ENCODE measurements around the gene FAM3B. TPM values are rescaled to one million over a fixed set of nuclear protein-coding genes. Genes with fewer than 3 reads are reported as not detected.
A peak's percentile ranks its signal among the peaks of the same experiment; 100 is the strongest.
"Not testable (repeated sequence)": the region's sequence is repeated elsewhere in the genome, so short reads cannot be mapped to it uniquely, and the experiment has no call there.

Gene FAM3B
- total and polyA plus RNA-seq, 7 donors: 0.10 to 0.26 (median 0.19) TPM; not detected in 3

DNA sequence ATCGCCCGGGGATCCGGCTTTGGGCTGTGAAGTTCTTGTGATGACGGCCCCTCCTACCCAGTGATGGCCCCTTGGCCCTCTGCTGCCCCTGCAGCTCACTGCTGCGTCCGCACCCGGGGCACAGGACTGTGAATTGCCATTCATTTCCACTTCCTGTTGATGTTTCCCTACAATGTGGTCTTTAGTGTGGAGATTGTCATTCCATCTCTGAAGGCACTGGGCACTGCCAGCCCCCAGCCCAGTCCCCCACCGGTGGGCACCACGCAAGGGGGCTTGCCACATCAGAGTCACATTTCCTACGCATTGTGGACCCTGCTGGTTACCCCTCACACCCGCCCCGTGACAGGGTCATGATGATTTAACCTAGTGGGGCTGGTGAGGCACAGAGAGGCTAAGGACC is 42.7 kb downstream of the FAM3B start:
- TF ChIP-seq, protein P1, sequence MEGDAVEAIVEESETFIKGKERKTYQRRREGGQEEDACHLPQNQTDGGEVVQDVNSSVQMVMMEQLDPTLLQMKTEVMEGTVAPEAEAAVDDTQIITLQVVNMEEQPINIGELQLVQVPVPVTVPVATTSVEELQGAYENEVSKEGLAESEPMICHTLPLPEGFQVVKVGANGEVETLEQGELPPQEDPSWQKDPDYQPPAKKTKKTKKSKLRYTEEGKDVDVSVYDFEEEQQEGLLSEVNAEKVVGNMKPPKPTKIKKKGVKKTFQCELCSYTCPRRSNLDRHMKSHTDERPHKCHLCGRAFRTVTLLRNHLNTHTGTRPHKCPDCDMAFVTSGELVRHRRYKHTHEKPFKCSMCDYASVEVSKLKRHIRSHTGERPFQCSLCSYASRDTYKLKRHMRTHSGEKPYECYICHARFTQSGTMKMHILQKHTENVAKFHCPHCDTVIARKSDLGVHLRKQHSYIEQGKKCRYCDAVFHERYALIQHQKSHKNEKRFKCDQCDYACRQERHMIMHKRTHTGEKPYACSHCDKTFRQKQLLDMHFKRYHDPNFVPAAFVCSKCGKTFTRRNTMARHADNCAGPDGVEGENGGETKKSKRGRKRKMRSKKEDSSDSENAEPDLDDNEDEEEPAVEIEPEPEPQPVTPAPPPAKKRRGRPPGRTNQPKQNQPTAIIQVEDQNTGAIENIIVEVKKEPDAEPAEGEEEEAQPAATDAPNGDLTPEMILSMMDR (IDR thresholded peaks at IDR 0.05): no peak
- Histone ChIP-seq H3K27ac (no peak overlapping the region), H3K4me3 (no peak overlapping the region), H3K27me3 (ENCODE audit: insufficient read depth in 3 of 3, low read length in 2 of 3) (no peaks in the 10 kb centered on the region), H3K4me1 (no peaks in the 10 kb centered on the region), H3K9me3 (no peaks in the 10 kb centered on the region), H3K36me3 (ENCODE audit: insufficient read depth in 1 of 2, low read depth in 1 of 2) (no peaks in the 10 kb centered on the region)
- intact Hi-C loops (cut with DNase I): no loop called here
- DNase-seq (no peak), ATAC-seq (no peak)
- WGBS, 3 donors: 66 to 78% (median 71%) methylated on average over 12 of the region's 12 CpGs

DNA sequence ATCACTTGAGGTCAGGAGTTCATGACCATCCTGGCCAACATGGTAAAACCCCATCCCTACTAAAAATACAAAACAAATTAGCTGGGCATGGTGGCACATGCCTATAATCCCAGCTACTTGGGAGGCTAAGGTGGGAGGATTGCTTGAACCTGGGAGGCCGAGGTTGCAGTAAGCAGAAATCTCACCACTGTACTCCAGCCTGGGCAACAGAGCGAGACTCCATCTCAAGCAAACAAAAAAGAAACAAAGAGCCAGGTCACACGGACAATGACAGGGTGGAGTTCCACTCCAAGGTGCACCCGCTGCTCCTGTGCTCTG is 43.1 kb downstream of the FAM3B start:
- intact Hi-C loops (cut with DNase I); H3K27me3 ChIP-seq (ENCODE audit: insufficient read depth in 3 of 3, low read length in 2 of 3); H3K9me3 ChIP-seq; H3K27ac ChIP-seq; H3K36me3 ChIP-seq (ENCODE audit: insufficient read depth in 1 of 2, low read depth in 1 of 2); DNase-seq; ATAC-seq; H3K4me1 ChIP-seq; H3K4me3 ChIP-seq: not testable (repeated sequence)
- WGBS, 3 donors: 81 to 91% (median 90%) methylated on average over 4 of the region's 4 CpGs

- 58 to 64% (median 64%) methylated on average over 22 of the region's 22 CpGs for WGBS, 3 donors
- no peak overlapping the region for H3K27ac ChIP-seq
- intact Hi-C loops (cut with DNase I): no loop called here
Observed at GRCh38 chr21:41360072-41360821, 43.6 kb downstream of the FAM3B start.

GRCh38 chr21:41361053-41361785 is 44.6 kb downstream of the FAM3B start:
- ATAC-seq: peak in 1 of 4 donors; percentile 5
- Histone ChIP-seq H3K36me3 (ENCODE audit: insufficient read depth in 1 of 2, low read depth in 1 of 2) (no peaks in the 10 kb centered on the region), H3K4me1 (no peaks in the 10 kb centered on the region), H3K4me3 (peak overlapping the region; percentile 51), H3K27me3 (ENCODE audit: insufficient read depth in 3 of 3, low read length in 2 of 3) (no peaks in the 10 kb centered on the region), H3K27ac (peak overlapping the region; percentile 62), H3K9me3 (no peaks in the 10 kb centered on the region)
- DNase-seq: no peak
- 82 to 87% (median 85%) methylated on average over 16 of the region's 16 CpGs for WGBS, 3 donors
- TF ChIP-seq, protein P1 (IDR thresholded peaks at IDR 0.05): no peak
- intact Hi-C loops (cut with DNase I): no loop called here

More at GRCh38 chr21:41360072-41360821, 43.6 kb downstream of the FAM3B start:
- ATAC-seq (peak in 3 of 4 donors; percentile 42 to 65 (median 47)), DNase-seq (peak; percentile 65 to 77)
- H3K4me1 ChIP-seq: no peaks in the 10 kb centered on the region
- TF ChIP-seq, protein P1 (IDR thresholded peaks at IDR 0.05): no peak
- no peaks in the 10 kb centered on the region for H3K36me3 ChIP-seq (ENCODE audit: insufficient read depth in 1 of 2, low read depth in 1 of 2)
- H3K27me3 ChIP-seq (ENCODE audit: insufficient read depth in 3 of 3, low read length in 2 of 3): no peaks in the 10 kb centered on the region
- no peaks in the 10 kb centered on the region for H3K9me3 ChIP-seq
- H3K4me3 ChIP-seq: no peak overlapping the region

DNA sequence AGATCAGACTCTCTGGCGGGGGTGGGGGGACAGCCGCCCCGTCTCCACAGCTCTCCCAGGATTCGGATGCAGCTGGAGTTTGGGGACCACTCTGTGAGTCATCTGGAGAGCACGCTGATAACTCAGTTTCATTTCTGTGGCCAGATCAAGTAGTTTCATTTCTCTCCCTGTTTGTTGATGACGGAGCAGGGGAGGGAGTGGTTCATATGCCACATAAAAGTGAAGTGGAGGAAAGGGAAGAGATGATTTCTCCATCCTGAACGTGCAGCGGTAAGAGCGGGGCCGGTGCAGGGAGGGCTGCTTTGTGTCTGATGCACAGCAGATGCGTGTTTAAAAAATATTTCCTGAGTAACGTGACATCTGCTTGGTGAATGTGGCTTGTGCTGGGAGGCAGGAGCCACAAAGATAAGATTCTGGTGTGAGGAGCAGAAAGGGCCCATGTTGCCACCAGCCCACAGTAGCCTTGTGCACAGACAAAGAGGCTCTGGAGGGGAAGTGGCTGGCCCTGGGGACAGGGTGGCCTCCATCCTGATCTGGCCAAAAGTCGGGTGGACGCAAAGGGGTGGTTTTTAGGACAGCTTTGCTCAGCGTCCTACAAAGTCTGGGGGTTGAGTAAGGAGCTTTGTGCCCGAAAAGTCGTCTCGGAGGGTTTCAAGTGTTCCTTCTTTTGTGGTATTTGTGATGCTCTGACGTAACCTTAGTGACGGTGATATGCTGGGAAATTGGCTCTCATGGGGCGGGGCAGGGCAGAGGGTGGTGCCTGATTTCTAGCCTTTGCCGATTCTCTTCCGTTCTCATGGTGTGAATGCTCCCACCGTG is 45.4 kb downstream of the FAM3B start, which contains the start of gene MX2:
Gene MX2 (plus strand): TSS at position 242 of the 819 bp plus-strand sequence. CDS start 14,880 bp downstream, outside the sequence.
- Histone ChIP-seq H3K4me3 (peak within 1 kb of the TSS; percentile 51), H3K27ac (peak within 1 kb of the TSS; percentile 62), H3K4me1 (no peaks in the 10 kb centered on the region), H3K36me3 (ENCODE audit: insufficient read depth in 1 of 2, low read depth in 1 of 2) (no peaks in the 10 kb centered on the region), H3K9me3 (no peaks in the 10 kb centered on the region), H3K27me3 (ENCODE audit: insufficient read depth in 3 of 3, low read length in 2 of 3) (no peaks in the 10 kb centered on the region)
- WGBS, 3 donors: 34 to 37% (median 37%) methylated on average over 24 of the region's 24 CpGs
- DNase-seq (peak; percentile 77 to 87), ATAC-seq (peak; percentile 48 to 86 (median 71))
- TF ChIP-seq, protein P1 (IDR thresholded peaks at IDR 0.05): no peak
- intact Hi-C loops (cut with DNase I): no loop called here

Data from psoas muscle (tissue), 8 donors.